K562 (cell line): ENCODE data around the gene ITGA3. TPM values are rescaled to one million over a fixed set of nuclear protein-coding genes. Genes with fewer than 3 reads are reported as not detected.

ENCODE experiments used
- BRCA1 ChIP-seq, 2 experiments: fragments of 450-650 bp in 1 of 2; sonication (generic) in 1 of 2; formaldehyde crosslinking in 1 of 2; IDR thresholded peaks; 2 replicates each; pipeline versions ENCODE4 v1.5.0 to v1.6.1; 2017 to 2020; ENCODE audit warnings: mild to moderate bottlenecking in 1 of 2, missing genetic modification reagents in 1 of 2
- FOXK1 ChIP-seq: sonication (generic); formaldehyde crosslinking; IDR thresholded peaks from 2 replicates; pipeline ENCODE4 v1.8.0; 2022; ENCODE audit warnings: missing genetic modification reagents, mild to moderate bottlenecking, borderline replicate concordance
- KAT7 ChIP-seq: sonication (generic); formaldehyde crosslinking; IDR thresholded peaks from 2 replicates; pipeline ENCODE4 v1.8.0; 2022; ENCODE audit warnings: missing genetic modification reagents, mild to moderate bottlenecking, borderline replicate concordance
- MAFK ChIP-seq: IDR thresholded peaks from 2 replicates; pipeline ENCODE4 v1.6.1; 2011; ENCODE audit warnings: low read length, improper control_type of control experiment
- MBD2 ChIP-seq: sonication (generic); IDR thresholded peaks from 2 replicates; pipeline ENCODE4 v1.6.1; 2016; ENCODE audit warnings: low read depth, borderline replicate concordance
- NCOA2 ChIP-seq, 2 experiments: fragments of 450-650 bp; IDR thresholded peaks; 2 replicates each; pipeline ENCODE4 v1.6.1; 2018; ENCODE audit warnings: mild to moderate bottlenecking in 2 of 2, moderate library complexity in 1 of 2; ENCODE audit not compliant: partially characterized antibody in 2 of 2
- YY1 ChIP-seq, 3 experiments: IDR thresholded peaks; 2 replicates each; pipeline ENCODE4 v1.6.1; 2011; ENCODE audit warnings: low read length in 2 of 3, mild to moderate bottlenecking in 2 of 3, moderate library complexity in 2 of 3, borderline replicate concordance in 1 of 3, control low read depth in 1 of 3, low read depth in 1 of 3; ENCODE audit not compliant: insufficient read depth in 3 of 3, insufficient replicate concordance in 2 of 3, control insufficient read depth in 1 of 3, insufficient read length in 1 of 3; ENCODE audit errors: extremely low read depth in 1 of 3
- ZNF217 ChIP-seq: sonication (generic); formaldehyde crosslinking; IDR thresholded peaks from 2 replicates; pipeline ENCODE4 v1.8.0; 2022; ENCODE audit warnings: mild to moderate bottlenecking, missing genetic modification reagents
- polyA plus RNA-seq, 8 experiments: library from polyadenylated mRNA; depleted of rRNA in 4 of 8; stranded (reverse) in 5 of 8; unstranded in 3 of 8; fragments of >200 nt; fragmentation: Nextera tagmentation in 2 of 8; fragmentation: Illumina TruSeq in 1 of 8; extraction: Ambion mirVana in 2 of 8; extraction: Trizol in 1 of 8; gene quantifications; 2 replicates each; pipeline versions ENCODE4 v1.2.1 to v1.2.3, GENCODE V29; 2011 to 2014; ENCODE audit warnings: inconsistent platforms in 1 of 8, missing spikeins in 1 of 8
- total RNA-seq, 7 experiments: library from RNA; depleted of rRNA in 6 of 7; stranded (reverse); fragments of >200 nt in 6 of 7; fragmentation: Illumina TruSeq in 2 of 7; extraction: Trizol in 2 of 7; gene quantifications; 2 replicates each; pipeline versions ENCODE4 v1.2.1 to v1.2.3, GENCODE V29; 2011 to 2021; ENCODE audit warnings: low replicate concordance in 1 of 7
- TF ChIP-seq, protein P1 (sequence below): sonication (generic); formaldehyde crosslinking; IDR thresholded peaks from 2 replicates; pipeline ENCODE4 v1.9.0; 2022; ENCODE audit warnings: mild to moderate bottlenecking, missing genetic modification reagents
- TF ChIP-seq, protein P2 (sequence below): fragments of 450-650 bp; formaldehyde crosslinking; conservative IDR thresholded peaks from 2 replicates; pipeline ENCODE4 v1.4.0; 2022; ENCODE audit warnings: mild to moderate bottlenecking, missing genetic modification characterization
- TF ChIP-seq, protein P3 (sequence below): fragments of 150-350 bp; conservative IDR thresholded peaks from 2 replicates; pipeline ENCODE4 v1.6.1; 2014; ENCODE audit warnings: low read length
- TF ChIP-seq, protein P4 (sequence below): sonication (generic); formaldehyde crosslinking; IDR thresholded peaks from 2 replicates; pipeline ENCODE4 v1.8.1; 2023; ENCODE audit warnings: mild to moderate bottlenecking, missing genetic modification reagents
- TF ChIP-seq, protein P5 (sequence below): sonication (generic); formaldehyde crosslinking; IDR thresholded peaks from 2 replicates; pipeline ENCODE4 v1.8.0; 2022; ENCODE audit warnings: missing genetic modification reagents, mild to moderate bottlenecking, moderate library complexity, borderline replicate concordance

ITGA3 gene
- total and polyA plus RNA-seq, 9 of the 15 experiments (the other 6 are each of a cell fraction or from before 2014, with no cell fraction given), result 0.03 to 0.75 (median 0.14) TPM; not detected in 2

DNA sequence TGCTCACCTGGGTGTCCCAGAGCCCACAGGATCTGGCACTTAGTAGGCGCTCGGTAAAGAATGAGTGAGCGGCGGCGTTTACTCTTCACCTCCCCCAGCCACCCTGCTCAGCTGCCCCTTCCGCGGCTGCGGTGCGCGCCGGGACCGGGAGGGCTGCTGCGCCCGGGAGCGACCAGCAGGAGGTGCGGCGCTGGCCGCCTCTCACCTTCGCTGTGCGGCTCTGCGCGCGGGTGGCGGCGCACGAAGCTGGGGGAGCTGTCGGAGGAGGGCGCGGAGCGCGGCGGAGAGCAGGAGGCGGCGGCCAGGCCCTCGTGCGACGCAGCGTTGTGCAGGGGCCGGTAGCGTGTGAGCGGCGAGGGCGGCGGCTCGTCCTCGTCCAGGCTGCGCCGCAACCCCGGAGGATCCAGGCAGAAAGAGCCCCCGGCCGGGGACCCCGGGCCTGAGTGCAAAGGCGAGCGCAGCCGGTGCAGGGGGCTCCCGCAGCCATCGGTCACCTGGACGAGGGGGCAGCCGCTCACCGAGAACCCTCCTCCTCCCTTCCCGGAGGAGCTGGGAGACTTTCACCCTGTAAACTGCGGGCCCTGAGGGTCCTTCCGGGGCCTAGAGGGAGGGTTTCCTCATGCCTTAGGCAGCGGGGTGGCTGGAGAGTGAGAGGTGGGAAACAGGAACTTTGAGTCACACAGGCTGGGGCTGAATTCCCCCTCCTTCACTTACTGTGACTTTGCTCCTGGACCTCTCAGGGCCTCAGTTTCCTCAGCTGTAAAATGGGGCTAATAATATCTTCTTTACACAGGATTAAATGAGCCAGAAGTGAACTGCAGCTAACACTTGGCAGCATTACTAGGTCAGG is 61.5 kb downstream of the ITGA3 start (continued):
- TF ChIP-seq, protein P1, sequence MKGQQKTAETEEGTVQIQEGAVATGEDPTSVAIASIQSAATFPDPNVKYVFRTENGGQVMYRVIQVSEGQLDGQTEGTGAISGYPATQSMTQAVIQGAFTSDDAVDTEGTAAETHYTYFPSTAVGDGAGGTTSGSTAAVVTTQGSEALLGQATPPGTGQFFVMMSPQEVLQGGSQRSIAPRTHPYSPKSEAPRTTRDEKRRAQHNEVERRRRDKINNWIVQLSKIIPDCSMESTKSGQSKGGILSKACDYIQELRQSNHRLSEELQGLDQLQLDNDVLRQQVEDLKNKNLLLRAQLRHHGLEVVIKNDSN (CRISPR knock-in tag), result no peak
- TF ChIP-seq ZNF217 (CRISPR knock-in tag) (no peak), MAFK (no peak), FOXK1 (CRISPR knock-in tag) (no peak), MBD2 (no peak), BRCA1 (IDR thresholded peaks at IDR 0.05) (no peak), BRCA1 (CRISPR knock-in tag; IDR thresholded peaks at IDR 0.05) (no peak), YY1 (IDR thresholded peaks at IDR 0.05; ENCODE audit: borderline replicate concordance in 1 of 3, control insufficient read depth in 1 of 3, extremely low read depth in 1 of 3, insufficient read depth in 3 of 3, insufficient read length in 1 of 3, insufficient replicate concordance in 2 of 3, low read depth in 1 of 3, low read length in 2 of 3) (peak in 2 of 3 experiments; percentile 20 to 45), KAT7 (CRISPR knock-in tag) (no peak), NCOA2 (IDR thresholded peaks at IDR 0.05; ENCODE audit: partially characterized antibody in 2 of 2) (no peak)
- TF ChIP-seq, protein P2, sequence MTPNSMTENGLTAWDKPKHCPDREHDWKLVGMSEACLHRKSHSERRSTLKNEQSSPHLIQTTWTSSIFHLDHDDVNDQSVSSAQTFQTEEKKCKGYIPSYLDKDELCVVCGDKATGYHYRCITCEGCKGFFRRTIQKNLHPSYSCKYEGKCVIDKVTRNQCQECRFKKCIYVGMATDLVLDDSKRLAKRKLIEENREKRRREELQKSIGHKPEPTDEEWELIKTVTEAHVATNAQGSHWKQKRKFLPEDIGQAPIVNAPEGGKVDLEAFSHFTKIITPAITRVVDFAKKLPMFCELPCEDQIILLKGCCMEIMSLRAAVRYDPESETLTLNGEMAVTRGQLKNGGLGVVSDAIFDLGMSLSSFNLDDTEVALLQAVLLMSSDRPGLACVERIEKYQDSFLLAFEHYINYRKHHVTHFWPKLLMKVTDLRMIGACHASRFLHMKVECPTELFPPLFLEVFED, result no peak
- TF ChIP-seq, protein P3, sequence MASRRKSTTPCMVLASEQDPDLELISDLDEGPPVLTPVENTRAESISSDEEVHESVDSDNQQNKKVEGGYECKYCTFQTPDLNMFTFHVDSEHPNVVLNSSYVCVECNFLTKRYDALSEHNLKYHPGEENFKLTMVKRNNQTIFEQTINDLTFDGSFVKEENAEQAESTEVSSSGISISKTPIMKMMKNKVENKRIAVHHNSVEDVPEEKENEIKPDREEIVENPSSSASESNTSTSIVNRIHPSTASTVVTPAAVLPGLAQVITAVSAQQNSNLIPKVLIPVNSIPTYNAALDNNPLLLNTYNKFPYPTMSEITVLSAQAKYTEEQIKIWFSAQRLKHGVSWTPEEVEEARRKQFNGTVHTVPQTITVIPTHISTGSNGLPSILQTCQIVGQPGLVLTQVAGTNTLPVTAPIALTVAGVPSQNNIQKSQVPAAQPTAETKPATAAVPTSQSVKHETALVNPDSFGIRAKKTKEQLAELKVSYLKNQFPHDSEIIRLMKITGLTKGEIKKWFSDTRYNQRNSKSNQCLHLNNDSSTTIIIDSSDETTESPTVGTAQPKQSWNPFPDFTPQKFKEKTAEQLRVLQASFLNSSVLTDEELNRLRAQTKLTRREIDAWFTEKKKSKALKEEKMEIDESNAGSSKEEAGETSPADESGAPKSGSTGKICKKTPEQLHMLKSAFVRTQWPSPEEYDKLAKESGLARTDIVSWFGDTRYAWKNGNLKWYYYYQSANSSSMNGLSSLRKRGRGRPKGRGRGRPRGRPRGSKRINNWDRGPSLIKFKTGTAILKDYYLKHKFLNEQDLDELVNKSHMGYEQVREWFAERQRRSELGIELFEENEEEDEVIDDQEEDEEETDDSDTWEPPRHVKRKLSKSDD, result no peak
- TF ChIP-seq, protein P4, sequence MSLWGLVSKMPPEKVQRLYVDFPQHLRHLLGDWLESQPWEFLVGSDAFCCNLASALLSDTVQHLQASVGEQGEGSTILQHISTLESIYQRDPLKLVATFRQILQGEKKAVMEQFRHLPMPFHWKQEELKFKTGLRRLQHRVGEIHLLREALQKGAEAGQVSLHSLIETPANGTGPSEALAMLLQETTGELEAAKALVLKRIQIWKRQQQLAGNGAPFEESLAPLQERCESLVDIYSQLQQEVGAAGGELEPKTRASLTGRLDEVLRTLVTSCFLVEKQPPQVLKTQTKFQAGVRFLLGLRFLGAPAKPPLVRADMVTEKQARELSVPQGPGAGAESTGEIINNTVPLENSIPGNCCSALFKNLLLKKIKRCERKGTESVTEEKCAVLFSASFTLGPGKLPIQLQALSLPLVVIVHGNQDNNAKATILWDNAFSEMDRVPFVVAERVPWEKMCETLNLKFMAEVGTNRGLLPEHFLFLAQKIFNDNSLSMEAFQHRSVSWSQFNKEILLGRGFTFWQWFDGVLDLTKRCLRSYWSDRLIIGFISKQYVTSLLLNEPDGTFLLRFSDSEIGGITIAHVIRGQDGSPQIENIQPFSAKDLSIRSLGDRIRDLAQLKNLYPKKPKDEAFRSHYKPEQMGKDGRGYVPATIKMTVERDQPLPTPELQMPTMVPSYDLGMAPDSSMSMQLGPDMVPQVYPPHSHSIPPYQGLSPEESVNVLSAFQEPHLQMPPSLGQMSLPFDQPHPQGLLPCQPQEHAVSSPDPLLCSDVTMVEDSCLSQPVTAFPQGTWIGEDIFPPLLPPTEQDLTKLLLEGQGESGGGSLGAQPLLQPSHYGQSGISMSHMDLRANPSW (CRISPR knock-in tag), result no peak
- TF ChIP-seq, protein P5, sequence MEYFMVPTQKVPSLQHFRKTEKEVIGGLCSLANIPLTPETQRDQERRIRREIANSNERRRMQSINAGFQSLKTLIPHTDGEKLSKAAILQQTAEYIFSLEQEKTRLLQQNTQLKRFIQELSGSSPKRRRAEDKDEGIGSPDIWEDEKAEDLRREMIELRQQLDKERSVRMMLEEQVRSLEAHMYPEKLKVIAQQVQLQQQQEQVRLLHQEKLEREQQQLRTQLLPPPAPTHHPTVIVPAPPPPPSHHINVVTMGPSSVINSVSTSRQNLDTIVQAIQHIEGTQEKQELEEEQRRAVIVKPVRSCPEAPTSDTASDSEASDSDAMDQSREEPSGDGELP (CRISPR knock-in tag), result peak; percentile 76; the same call in 1 of the 2 replicates
